ENCODE measurements around the gene WNT3A. TPM values are rescaled to one million over a fixed set of nuclear protein-coding genes. Genes with fewer than 3 reads are reported as not detected.

WNT3A gene
- total and polyA plus RNA-seq, 2 experiments from 2014 or later = not detected

DNA sequence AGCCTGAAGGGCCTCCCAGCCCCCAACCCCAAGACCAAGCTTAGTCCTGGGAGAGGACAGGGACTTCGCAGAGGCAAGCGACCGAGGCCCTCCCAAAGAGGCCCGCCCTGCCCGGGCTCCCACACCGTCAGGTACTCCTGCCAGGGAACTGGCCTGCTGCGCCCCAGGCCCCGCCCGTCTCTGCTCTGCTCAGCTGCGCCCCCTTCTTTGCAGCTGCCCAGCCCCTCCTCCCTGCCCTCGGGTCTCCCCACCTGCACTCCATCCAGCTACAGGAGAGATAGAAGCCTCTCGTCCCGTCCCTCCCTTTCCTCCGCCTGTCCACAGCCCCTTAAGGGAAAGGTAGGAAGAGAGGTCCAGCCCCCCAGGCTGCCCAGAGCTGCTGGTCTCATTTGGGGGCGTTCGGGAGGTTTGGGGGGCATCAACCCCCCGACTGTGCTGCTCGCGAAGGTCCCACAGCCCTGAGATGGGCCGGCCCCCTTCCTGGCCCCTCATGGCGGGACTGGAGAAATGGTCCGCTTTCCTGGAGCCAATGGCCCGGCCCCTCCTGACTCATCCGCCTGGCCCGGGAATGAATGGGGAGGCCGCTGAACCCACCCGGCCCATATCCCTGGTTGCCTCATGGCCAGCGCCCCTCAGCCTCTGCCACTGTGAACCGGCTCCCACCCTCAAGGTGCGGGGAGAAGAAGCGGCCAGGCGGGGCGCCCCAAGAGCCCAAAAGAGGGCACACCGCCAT lies 53.8 kb downstream of the WNT3A start:
- no peaks in the 10 kb centered on the region for H3K9me3 ChIP-seq (ENCODE audit: low read depth)
- TF ChIP-seq, protein P1, sequence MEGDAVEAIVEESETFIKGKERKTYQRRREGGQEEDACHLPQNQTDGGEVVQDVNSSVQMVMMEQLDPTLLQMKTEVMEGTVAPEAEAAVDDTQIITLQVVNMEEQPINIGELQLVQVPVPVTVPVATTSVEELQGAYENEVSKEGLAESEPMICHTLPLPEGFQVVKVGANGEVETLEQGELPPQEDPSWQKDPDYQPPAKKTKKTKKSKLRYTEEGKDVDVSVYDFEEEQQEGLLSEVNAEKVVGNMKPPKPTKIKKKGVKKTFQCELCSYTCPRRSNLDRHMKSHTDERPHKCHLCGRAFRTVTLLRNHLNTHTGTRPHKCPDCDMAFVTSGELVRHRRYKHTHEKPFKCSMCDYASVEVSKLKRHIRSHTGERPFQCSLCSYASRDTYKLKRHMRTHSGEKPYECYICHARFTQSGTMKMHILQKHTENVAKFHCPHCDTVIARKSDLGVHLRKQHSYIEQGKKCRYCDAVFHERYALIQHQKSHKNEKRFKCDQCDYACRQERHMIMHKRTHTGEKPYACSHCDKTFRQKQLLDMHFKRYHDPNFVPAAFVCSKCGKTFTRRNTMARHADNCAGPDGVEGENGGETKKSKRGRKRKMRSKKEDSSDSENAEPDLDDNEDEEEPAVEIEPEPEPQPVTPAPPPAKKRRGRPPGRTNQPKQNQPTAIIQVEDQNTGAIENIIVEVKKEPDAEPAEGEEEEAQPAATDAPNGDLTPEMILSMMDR (IDR thresholded peaks at IDR 0.05; ENCODE audit: low read depth, low read length) = no peak
- DNase-seq (ENCODE audit: low read depth in 1 of 2, low spot score in 1 of 2) = peak in 1 of 2 donors; percentile 15
- H3K36me3 ChIP-seq = no peaks in the 10 kb centered on the region
- H3K27ac ChIP-seq = no peak overlapping the region
- peaks cover 61% of the 10 kb centered on the region for H3K27me3 ChIP-seq
- H3K4me3 ChIP-seq = peak overlapping the region; percentile 6
- no peaks in the 10 kb centered on the region for H3K4me1 ChIP-seq (ENCODE audit: low read depth)

DNA sequence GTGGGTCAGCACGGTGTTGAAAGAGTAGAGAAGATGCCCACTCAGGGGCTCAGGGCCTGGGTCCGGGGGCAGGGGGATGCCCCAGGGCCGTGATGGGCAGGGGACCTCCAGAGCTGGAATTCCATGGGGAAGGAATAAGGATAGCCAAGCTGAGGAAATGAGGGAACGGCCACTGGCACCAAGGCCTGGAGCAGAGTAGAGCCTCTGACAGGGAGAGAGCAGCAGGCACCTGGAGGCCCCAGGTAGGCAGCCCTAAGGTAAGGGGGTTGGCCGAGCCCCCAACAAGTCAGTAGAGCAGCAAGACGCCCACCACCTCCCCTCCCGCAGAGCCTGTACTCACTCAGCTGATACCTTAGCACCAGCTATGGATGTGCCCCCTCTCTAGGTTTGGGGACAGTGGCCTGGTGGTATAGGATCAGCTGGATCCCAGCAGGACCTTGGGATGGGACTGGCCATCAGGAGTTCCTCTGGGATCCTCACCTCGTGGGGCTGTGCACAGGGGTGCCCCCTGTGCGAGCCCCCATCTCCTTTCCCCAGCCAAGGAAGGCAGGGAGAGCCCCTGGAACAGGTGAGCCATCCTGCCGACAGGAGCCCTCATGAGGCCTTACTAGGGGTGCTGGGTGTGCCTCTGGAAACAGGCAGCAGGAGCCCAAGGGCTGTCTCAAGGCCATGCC lies 54.8 kb downstream of the WNT3A start:
- no peak for DNase-seq (ENCODE audit: low read depth in 1 of 2, low spot score in 1 of 2)
- H3K9me3 ChIP-seq (ENCODE audit: low read depth) = no peaks in the 10 kb centered on the region
- peaks cover 52% of the 10 kb centered on the region for H3K27me3 ChIP-seq
- no peak overlapping the region for H3K4me3 ChIP-seq
- TF ChIP-seq, protein P1 (IDR thresholded peaks at IDR 0.05; ENCODE audit: low read depth, low read length) = no peak
- no peaks in the 10 kb centered on the region for H3K4me1 ChIP-seq (ENCODE audit: low read depth)
- H3K36me3 ChIP-seq = no peaks in the 10 kb centered on the region
- no peak overlapping the region for H3K27ac ChIP-seq

DNA sequence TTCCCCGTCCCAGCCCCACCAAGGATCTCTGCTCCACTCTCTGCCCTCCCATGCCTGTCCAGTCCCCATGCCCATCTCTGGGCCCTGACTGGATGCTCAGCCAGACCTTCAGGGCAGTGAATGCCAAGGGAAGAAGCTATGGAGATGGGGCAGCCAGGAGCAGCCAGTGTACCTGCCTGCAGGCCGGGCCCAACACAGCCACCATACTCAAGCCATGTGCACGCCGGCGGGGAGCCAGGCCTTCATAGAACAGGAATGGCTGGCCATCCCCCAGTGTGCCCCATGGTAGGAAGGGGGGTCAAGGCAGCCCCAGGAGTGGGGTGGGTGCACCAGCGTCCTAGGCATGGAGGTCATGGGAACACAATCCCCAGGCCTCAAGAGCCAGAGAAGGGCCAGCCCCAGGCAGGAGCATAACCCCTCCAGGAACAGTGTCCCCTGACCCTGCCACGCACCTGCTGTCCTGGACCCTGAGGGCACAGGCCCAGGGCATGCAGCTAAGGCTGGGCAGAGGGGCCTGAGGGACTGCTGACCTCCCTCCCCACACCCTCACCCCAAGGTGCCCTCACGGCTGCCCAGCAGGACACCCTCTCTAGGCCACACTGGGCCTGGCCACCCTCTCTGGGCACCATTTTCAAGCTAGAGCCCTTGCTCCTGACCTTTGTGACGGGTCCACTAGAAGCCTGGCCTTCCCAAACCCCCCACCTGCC lies 55.4 kb downstream of the WNT3A start:
- TF ChIP-seq, protein P1 (IDR thresholded peaks at IDR 0.05; ENCODE audit: low read depth, low read length) = no peak
- H3K27ac ChIP-seq = no peak overlapping the region
- no peaks in the 10 kb centered on the region for H3K9me3 ChIP-seq (ENCODE audit: low read depth)
- no peaks in the 10 kb centered on the region for H3K36me3 ChIP-seq
- peaks cover 50% of the 10 kb centered on the region for H3K27me3 ChIP-seq
- no peak overlapping the region for H3K4me3 ChIP-seq
- H3K4me1 ChIP-seq (ENCODE audit: low read depth) = no peaks in the 10 kb centered on the region
- DNase-seq (ENCODE audit: low read depth in 1 of 2, low spot score in 1 of 2) = no peak

- DNase-seq (ENCODE audit: low read depth in 1 of 2, low spot score in 1 of 2) = no peak
Measured at GRCh38 chr1:228062812-228063211, 56.0 kb downstream of the WNT3A start.

More at GRCh38 chr1:228062812-228063211, 56.0 kb downstream of the WNT3A start:
- Histone ChIP-seq H3K27me3 (peaks cover 47% of the 10 kb centered on the region), H3K9me3 (ENCODE audit: low read depth) (no peaks in the 10 kb centered on the region), H3K36me3 (no peaks in the 10 kb centered on the region), H3K4me3 (no peak overlapping the region), H3K4me1 (ENCODE audit: low read depth) (no peaks in the 10 kb centered on the region), H3K27ac (no peak overlapping the region)
- TF ChIP-seq, protein P1 (IDR thresholded peaks at IDR 0.05; ENCODE audit: low read depth, low read length) = no peak
